HG03378 (cell line): ENCODE data around the gene FNBP1.

ENCODE experiments used
- ATAC-seq: cut with Tn5 transposase; IDR thresholded peaks from one replicate; pipeline ENCODE4 v1.9.1; 2021; ENCODE audit warnings: mild to moderate bottlenecking, moderate library complexity; ENCODE audit not compliant: unreplicated experiment

The FNBP1 gene

DNA sequence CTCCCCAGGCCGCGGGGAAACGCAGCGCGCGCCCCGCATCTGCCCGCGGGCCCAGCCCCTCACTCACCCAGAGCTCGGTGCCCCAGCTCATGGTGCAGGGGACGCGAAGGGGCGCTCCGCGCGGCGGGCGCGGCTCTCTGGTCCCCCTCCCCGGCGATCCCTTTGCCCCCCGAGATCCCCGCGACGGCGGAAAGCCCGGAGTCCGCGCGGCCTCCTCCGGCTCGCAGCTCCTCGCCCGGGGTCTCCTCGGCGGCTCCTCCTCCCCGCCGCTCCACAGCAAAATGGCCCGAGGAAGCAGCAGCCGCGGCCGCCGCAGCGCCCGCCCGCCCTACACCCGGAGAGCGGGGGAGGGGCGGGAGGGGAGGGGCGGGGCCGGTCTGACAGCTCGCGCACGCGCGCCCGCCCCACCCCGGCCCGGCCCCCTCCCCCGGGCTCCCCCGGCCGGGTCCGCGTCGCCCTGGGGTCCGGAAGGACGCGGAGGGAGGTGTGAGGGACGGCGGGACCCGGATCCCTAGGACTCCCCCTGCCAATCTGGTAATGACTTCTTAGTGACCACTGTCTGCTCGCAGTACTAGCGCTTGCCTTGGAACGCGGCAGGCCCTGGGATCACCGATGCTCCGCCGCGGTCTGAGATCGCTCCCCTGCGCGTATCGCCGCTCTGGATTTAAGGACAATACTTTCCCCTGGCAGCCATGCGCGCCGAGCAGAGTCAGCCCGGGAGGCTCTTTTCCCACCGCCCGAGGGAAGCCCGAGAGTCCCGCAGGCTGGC, at the start of gene FNBP1:
FNBP1 (minus strand) TSS at position 305 of the 769 bp plus-strand sequence; CDS start at position 91, 214 bp downstream.
- no peak for ATAC-seq

DNA sequence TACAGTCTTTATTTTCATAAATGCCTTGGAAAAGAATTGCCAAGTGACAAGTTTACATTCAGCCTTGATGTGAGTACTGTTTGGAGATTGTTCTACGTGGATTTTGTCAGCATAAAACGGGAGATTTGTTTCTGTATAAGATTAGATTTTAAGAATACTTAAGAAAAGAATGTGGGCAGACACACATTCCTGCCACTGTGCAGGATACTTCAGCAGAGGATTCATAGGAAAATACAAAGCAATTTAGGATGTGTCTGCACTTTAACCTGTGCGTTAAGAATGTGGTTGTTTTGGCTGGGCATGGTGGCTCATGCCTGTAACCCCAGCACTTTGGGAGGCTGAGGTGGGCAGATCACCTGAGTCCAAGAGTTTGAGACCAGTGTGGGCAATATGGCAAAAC, 47.9 kb upstream of the FNBP1 start:
- no peak for ATAC-seq

DNA sequence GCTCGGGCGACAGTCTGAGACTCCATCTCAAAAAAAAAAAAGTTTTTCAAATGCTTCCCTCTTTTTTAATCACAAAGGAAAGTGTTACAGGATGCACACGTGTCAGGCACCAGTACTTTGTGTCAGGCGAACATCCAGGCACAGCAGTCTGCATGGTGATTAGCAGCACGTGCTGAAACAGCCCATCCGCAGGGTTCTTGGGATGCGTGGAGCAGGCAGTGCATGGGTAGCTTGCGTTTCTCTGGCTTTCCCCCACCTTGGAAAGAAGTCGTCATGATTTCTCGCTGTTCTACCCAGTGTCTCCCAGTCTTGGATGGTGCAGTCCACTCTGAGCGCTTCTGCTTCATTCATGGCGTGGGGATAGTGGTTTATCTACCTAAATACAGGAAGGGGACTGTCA, 46.2 kb upstream of the FNBP1 start:
- no peak for ATAC-seq

DNA sequence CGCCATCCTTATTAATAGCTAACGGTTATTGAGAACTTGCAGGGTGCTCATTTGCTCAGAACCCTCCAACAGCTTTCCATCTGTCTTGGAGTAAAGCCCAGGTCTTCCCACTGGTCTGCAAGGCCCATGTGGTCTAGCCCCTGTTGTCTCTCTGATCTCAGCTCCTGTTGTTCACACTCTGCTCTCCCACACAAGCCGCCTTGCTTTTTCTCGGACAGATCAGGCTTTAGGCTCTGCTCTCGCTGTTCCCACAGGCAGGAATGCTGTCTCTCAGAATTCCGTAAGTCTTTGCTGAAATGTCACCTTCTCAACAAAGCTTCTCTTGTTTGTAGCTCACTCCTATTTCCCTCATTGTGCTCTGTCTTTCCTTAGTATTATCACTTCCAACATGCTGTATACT, 45.1 kb upstream of the FNBP1 start:
- no peak for ATAC-seq

DNA sequence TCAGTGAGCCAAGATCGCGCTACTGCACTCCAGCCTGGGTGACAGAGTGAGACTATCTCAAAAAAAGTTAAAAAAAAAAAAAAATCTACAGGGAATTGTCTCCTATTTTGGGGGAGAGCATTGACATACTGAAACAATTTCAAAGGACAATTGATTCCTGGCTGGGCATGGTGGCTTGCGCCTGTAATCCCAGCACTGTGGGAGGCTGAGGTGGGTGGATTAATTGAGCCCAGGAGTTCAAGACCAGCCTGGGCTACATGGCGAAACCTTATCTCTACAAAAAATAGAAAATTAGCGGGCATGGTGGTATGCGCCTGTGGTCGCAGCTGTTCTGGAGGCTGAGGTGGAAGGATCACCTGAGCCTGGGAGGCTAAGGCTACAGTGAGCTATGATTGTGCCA, 41.3 kb upstream of the FNBP1 start:
- ATAC-seq = no peak

DNA sequence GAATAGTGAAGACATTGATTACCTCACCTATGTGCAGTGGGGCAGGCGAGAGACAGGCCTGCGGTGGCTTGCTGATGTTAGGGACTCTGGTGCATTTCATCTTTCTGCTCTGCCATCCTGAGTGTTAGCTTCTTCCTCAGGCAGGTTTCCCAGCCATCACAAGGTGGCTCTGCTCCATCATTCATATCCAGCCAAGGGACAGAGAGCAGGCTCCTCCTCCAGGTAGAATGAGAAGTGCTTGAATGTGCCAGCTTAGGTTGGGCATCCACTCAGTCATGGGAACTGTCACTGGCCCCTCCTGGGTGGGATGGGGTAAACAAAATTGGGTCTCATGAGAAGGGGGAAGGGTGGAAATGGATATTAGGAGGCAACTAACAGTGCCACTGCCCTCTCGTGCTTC, 35.6 kb upstream of the FNBP1 start:
- no peak for ATAC-seq

DNA sequence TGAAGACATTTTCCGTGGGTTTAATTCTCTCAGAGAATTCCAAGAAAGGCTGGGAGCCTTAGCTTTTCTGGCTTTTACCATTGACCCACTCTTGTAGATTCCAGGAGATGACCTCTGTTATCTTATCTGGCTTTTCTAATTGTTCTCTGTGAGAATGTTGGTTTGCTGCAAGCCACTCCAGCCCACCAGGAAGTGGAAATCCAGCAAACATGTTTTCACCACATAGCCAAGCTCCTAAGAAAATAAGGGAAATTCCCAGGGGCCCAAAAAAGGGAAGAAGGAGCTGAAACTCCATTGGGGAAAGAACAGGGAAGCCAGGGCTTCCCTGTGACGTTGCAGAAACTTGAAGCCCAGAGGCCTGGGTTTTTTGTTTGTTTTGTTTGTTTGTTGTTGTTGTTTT, 30.4 kb upstream of the FNBP1 start:
- ATAC-seq = no peak

DNA sequence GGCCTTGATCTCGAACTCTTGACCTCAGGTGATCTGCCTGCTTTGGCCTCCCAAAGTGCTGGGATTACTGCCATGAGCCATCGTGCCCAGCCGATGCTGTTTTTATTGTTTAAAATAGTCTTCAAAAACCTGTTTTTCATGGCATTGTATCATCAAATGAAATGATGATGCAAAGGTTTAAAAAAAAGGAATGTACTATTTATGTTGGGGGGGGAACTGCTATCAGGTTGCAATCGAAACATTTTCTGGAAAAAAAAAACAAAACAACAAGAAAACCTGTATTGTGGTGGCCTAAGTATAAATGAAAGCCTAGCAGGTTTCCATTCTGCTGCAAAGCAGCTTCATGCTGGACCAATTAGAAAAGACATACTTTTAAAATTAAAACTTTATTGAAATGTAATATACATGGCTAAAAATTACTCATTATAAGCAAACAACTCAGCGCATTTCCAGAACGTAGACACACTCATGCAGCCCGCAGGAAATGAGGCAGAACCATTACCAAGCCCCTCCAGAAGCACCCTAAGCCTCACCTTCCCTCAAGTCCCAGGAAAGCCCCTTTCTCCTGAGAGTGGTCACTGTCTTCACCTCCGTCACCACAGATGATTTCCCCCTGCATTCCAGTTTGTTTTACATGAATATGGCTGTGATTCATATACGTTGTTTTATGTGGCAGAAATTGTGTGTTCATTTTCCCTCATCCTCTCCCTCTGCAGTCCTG, 29.7 kb upstream of the FNBP1 start:
- no peak for ATAC-seq

DNA sequence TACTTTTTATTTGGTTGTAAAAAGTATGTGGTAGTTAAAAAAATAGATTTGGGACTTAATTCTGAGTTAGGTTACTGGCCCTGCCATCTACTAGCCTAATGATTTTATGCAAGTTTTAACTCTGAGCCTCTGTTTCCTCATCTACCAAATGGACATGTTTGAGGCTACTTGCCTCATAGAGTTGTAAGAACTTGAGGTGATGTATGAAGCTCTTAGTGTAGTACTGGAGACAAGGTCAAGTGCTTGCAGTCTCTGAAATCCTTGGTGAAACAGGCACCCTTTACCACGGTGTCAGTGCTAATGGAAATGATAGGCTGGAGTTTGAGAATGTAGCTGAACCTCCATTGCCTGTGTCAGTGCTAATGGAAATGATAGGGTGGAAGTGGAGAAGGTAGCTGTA, 26.1 kb upstream of the FNBP1 start:
- ATAC-seq = no peak

DNA sequence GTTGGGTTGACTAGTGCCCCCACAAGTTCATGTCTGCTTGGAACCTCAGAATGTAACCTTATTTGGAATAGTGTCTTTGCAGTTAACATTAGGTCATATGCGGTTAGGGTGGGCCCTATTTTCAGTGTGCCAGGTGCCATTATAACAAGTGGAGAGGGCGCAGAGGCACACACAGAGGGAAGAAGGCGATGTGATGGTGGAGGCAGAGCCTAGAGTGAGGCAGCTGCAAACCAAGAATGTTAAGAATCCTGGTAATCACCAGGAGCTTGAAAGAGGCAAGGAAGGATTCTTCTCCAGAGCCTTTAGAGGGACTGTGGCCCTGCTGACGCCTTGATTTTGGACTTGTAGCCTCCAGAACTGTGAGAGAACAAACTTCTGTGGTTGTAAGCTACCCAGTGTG, 21.6 kb upstream of the FNBP1 start:
- no peak for ATAC-seq

DNA sequence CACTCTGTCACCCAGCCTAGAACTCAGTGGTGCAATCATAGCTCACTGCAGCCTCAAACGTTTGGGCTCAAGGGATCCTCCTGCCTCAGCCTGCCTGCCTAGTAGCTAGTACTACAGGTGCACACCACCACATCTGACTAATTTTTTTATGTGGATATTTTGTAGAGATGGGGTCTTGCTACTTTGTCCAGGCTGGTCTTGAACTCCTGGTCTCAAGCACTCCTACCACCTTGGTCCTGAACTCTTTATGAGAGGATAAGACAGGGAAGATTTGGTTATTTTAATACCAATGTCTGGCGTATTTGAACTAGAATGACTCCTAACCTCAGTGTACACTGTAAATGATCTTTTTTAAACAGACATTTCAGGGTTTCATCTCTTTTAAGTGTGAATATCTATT, 19.8 kb upstream of the FNBP1 start:
- no peak for ATAC-seq

DNA sequence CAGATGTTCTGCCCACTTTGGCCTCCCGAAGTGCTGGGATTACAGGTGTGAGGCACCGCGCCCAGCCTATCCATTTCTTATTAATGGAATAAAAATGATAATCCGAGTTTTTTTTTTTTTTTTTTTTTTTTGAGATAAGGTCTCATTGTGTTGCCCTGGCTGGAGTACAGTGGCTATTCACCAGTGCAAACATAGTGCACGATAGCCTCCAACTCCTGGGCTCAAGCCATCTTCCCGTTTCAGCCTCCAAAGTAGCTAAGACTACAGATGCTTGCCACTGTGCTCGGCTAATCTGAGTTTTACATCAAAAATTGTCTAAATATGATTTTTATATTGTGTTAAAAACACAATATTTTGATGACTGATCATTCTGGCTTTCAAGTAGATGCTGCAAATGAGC, 17.3 kb upstream of the FNBP1 start:
- ATAC-seq = no peak

DNA sequence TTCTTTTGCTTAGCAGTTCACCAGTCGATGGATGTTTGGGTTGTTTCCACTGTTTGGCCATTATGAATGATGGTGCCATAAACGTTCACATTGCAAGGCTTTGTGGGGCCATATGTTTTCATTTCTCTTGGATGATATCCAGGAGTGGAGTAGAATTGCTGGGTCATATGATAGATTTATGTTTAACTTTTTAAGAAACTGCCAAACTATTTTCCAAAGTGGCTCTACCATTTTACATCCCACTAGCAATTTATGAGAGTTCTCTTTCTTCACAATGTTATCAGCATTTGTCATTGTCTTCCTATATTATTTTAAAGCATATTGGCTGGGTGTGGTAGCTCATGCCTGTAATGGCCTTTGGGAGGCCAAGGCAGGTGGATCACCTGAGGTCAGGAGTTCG, 15.9 kb upstream of the FNBP1 start:
- ATAC-seq = no peak

DNA sequence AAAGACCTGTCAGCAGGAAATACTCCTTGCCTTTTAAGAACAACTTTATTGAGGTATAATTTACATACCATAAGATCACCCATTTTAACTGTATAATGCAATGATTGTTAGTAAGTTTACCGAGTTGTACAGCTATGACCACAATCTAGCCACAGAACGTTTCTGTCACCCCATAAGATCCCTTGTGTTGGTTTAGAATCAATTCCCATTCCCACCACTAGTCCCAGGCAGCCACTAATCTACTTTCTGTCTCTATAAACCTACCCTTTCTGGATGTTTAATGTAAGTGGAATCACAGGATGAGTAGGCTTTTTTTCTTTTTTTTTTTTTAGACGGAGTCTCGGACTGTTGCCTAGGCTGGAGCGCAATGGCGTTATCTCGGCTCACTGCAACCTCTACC, 15.2 kb upstream of the FNBP1 start:
- no peak for ATAC-seq

DNA sequence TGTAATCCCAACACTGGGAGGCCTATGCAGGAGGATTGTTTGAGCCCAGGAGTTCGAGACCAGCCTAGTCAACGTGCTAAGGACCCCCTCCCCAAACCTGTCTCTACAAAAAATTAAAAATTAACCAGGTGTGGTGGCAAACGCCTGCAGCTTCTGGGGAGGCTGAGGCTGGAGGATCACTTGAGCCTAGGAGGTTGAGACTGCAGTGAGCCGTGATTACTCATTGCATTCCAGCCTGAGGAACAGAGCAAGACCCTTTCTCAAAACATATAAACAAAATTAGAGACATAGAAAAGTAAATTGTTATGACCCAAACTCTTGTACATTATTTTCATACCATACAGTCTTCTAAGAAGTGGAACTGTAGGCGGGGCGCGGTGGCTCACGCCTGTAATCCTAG, 11.8 kb upstream of the FNBP1 start:
- ATAC-seq = no peak

DNA sequence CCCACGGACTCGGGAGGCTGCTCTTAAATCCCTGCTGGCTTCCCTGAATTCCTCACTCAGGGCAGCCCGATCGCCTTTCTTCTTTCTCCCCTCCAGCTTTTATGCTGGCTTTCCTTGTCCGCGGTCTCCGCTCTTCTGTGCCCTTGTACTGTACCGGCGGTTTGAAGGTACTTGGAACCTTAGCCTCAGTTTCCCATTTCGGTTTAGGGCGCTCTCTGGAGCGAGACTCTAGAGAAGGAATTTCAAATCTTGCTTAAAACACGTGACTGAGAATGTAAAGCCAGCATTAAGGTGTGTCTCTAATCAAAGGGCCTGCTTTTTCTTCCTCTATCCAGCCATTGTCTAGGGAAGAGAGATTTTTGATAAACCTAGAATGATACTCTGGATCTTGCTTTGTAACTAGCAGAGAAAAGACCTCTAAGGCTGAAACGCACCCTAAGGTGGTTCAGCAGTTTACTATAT, 11.4 kb upstream of the FNBP1 start:
- no peak for ATAC-seq

DNA sequence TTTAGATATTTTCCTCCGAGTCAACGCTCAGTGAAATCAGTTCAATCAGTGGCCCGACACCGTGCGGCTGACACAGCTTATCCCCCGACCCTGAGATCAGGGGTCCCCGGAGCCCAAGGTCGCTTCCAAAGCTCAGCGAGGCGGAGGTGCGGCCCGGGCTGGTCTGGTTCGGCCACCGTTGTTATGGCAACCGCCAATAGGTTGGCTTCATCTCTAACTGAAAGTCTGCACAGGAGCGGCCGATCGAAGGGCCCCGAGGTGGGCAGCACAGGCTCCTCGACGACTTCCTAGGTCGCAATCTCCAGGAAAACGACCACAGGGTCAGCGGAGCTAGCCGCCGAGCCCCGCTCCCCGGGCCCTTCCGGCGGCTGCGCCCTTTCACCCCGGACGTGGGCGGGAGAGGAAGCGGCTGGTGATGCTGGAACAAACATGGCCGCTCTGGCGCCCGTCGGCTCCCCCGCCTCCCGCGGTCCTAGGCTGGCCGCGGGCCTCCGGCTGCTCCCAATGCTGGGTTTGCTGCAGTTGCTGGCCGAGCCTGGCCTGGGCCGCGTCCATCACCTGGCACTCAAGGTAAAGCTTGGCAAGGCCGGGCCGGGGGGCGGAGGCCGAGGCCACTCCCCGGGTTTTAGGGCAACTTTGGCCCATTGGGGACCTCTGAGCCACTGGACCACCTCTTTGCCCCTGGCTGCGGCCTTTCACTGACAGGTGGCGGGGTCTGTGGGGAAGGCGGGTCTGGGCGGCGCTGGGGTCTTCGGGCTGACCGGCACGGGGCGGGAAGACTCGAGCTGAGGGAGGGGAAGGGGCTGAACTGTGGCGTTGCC, 10.7 kb upstream of the FNBP1 start, which contains the start of gene GPR107:
GPR107 (plus strand) TSS at position 403 of the 821 bp plus-strand sequence; CDS start at position 430, 27 bp downstream.
- ATAC-seq = peak; percentile 61

DNA sequence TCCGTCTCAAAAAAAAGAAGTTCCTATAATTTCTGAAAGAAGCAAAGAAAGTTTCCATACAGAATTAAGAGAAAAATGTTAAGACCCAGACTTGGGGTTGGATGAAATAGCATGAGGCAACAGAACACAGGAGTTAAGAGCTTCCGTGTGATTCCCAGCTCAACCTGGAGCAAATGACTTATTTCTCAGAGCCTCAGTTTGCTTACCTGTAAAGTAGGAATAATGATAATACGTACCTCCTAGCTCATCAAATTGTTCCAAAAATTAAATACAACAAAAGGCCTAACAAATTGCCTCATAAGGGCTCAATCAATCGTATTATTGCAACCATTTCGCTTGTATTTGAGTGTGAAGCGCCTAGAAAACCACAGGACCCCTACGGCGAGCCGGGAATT, 10.1 kb upstream of the FNBP1 start:
- no peak for ATAC-seq

DNA sequence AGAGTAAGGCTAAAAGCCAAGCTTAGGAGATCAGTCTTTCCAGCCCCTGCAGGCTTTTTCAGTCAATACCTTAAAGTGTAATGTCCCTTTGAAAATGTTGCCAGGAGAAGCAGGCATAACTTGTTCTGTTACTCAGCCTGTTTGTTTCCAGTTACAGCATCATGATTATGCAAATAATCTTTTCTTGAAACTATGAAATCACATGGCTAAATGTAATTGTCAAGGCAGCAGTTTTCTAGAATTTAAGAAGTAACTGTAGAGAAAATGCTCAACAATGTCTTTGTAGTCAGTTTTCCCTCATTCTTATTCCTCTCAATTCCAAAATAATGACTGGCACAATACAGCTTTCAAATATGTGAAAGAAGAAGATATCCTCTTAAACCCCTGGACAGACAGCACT, 8.9 kb upstream of the FNBP1 start:
- ATAC-seq = no peak

DNA sequence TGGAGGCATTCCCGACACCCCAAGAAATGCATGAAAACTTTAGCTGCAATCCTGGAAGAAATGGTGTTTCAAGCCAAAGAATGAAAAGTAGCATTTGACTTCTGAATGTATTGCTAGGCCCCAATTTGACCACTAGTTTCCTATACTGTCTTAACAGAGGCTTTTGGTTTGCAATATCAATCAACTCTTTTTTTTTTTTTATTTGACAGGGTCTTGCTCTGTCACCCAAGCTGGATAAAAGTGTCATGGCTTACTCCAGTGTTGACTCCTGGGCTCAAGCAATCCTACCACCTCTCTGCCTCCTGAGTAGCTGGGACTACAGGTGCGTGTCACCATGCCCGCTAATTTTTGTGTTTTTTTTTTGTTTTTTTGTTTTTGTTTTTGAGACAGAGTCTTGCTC, 7.5 kb upstream of the FNBP1 start:
- no peak for ATAC-seq

DNA sequence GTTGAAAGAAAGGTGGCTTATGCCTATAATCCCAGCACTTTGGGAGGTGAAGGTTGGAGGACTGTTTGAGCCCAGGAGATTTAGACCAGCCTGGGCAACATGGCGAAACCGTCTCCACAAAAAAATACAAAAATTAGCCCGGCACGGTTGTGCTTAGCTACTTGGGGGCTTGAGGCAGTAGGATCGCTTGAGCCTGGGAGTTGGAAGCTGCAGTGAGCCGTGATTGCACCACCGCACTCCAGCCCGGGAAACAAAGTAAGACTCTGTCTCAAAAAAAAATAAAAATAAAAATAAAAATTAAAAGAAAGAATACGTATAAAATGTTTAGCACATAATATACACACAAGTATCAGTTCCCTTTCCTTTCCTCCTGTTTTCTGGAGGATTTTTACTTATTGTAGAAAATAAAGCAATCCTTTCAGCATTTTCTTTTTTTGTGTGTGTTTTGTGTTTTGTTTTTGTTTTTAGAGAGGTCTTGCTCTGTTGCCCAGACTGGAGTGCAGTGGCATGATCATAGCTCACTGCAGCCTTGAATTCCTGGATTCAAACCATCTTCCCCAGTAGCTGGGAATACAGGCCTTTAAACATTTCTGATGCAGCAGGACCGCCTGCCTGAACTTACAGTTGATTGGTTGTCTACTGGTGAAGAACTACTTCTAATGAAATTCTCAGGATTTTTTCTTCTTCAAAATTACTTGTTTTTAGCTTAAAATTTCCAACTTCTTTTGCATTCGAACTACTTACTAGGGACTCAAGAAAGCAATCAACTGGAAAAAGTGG, 6.6 kb upstream of the FNBP1 start:
- no peak for ATAC-seq
